ENCODE results near the gene DNAJC9.

Gene DNAJC9

DNA sequence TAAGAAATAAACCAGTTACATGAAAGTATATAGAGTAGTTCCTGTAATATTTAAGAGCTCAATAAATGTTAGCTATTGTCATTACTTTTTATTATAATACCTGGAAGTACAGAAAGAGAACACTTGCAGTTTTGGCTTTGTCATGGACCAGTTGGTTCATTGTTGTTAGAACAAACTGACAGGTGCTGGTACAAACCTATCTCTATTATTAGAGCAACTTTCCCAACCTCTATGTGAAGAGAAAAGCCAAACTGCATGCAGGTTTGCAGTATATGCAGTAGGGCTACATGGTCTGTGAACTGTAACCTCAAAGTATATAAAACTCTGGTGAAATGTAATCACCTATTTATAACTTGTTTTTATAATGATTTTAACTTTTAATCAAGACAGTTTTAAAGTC lies 20.4 kb downstream of the DNAJC9 start:
- Histone ChIP-seq H3K9me2 (replicated peaks; ENCODE audit: control insufficient read depth, low read length) (no peaks in the 10 kb centered on the region), H3K79me2 (ENCODE audit: control insufficient read depth, low read length) (no peaks in the 10 kb centered on the region), H3K4me2 (ENCODE audit: low read length) (no peak overlapping the region), H3K4me1 (ENCODE audit: control insufficient read depth, low read length) (no peaks in the 10 kb centered on the region), H3K36me3 (ENCODE audit: control insufficient read depth, low read length) (no peaks in the 10 kb centered on the region), H3K27me3 (ENCODE audit: control insufficient read depth, low read length) (no peaks in the 10 kb centered on the region), H3F3A (ENCODE audit: control insufficient read depth, insufficient read depth) (no peaks in the 10 kb centered on the region), H3K9me3 (ENCODE audit: control insufficient read depth, insufficient read depth, low read length) (no peaks in the 10 kb centered on the region), H3K4me3 (ENCODE audit: low read length) (no peak overlapping the region), H3K27ac (ENCODE audit: low read depth, low read length) (no peak overlapping the region), H4K20me1 (ENCODE audit: control insufficient read depth, insufficient read depth, low read depth, low read length) (no peaks in the 10 kb centered on the region)
- TF ChIP-seq EZH2phosphoT487 (IDR thresholded peaks at IDR 0.05; ENCODE audit: borderline replicate concordance, low read length), result no peak
- TF ChIP-seq, protein P1, sequence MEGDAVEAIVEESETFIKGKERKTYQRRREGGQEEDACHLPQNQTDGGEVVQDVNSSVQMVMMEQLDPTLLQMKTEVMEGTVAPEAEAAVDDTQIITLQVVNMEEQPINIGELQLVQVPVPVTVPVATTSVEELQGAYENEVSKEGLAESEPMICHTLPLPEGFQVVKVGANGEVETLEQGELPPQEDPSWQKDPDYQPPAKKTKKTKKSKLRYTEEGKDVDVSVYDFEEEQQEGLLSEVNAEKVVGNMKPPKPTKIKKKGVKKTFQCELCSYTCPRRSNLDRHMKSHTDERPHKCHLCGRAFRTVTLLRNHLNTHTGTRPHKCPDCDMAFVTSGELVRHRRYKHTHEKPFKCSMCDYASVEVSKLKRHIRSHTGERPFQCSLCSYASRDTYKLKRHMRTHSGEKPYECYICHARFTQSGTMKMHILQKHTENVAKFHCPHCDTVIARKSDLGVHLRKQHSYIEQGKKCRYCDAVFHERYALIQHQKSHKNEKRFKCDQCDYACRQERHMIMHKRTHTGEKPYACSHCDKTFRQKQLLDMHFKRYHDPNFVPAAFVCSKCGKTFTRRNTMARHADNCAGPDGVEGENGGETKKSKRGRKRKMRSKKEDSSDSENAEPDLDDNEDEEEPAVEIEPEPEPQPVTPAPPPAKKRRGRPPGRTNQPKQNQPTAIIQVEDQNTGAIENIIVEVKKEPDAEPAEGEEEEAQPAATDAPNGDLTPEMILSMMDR (IDR thresholded peaks at IDR 0.05; ENCODE audit: low read depth, low read length, poor library complexity, severe bottlenecking), result no peak

DNA sequence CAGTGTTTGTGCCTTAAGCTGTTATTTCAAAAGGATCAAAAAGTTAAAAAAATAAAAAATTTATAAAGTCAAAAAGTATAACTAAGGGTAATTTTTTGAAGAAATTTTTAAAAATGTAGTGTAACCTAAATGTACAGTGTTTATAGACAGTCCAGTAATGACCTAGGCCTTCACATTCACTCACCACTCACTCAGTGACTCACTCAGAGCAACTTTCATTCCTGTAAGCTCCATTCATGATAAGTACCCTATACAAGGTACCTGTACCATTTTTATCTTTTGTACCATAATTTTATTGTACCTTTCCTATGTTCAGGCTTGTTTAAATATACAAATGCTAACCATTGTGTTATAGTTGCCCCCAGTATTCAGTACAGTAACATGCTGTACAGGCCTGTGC lies 21.5 kb downstream of the DNAJC9 start:
- TF ChIP-seq, protein P1 (IDR thresholded peaks at IDR 0.05; ENCODE audit: low read depth, low read length, poor library complexity, severe bottlenecking), result no peak
- no peak for TF ChIP-seq EZH2phosphoT487 (IDR thresholded peaks at IDR 0.05; ENCODE audit: borderline replicate concordance, low read length)
- no peaks in the 10 kb centered on the region for H3K4me1 ChIP-seq (ENCODE audit: control insufficient read depth, low read length)
- H3K36me3 ChIP-seq (ENCODE audit: control insufficient read depth, low read length), result no peaks in the 10 kb centered on the region
- H3K27ac ChIP-seq (ENCODE audit: low read depth, low read length), result no peak overlapping the region
- H3K4me2 ChIP-seq (ENCODE audit: low read length), result no peak overlapping the region
- no peaks in the 10 kb centered on the region for H4K20me1 ChIP-seq (ENCODE audit: control insufficient read depth, insufficient read depth, low read depth, low read length)
- no peak overlapping the region for H3K4me3 ChIP-seq (ENCODE audit: low read length)
- H3K27me3 ChIP-seq (ENCODE audit: control insufficient read depth, low read length), result no peaks in the 10 kb centered on the region
- H3K9me3 ChIP-seq (ENCODE audit: control insufficient read depth, insufficient read depth, low read length), result no peaks in the 10 kb centered on the region
- no peaks in the 10 kb centered on the region for H3K9me2 ChIP-seq (replicated peaks; ENCODE audit: control insufficient read depth, low read length)
- no peaks in the 10 kb centered on the region for H3F3A ChIP-seq (ENCODE audit: control insufficient read depth, insufficient read depth)
- H3K79me2 ChIP-seq (ENCODE audit: control insufficient read depth, low read length), result no peaks in the 10 kb centered on the region

DNA sequence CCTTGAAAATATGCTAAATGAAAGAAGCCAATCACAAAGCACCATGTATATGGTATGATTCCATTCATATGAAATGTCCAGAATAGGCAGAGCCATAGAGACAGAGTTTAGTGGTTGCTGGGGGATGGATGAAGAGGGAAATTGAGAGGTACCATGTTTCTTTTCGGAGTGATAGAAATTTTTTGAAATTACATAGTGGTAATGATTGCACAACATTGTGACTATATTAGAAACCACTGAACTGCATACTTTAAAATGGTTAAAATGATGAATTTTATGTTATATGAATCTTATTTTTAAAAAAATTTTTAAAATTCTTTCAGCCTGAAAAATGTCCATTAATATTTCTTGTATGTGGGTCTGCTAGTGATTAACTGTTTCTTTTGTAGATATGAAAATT lies 26.1 kb downstream of the DNAJC9 start:
- no peaks in the 10 kb centered on the region for H3K27me3 ChIP-seq (ENCODE audit: control insufficient read depth, low read length)
- no peak overlapping the region for H3K4me2 ChIP-seq (ENCODE audit: low read length)
- no peaks in the 10 kb centered on the region for H4K20me1 ChIP-seq (ENCODE audit: control insufficient read depth, insufficient read depth, low read depth, low read length)
- peaks cover 17% of the 10 kb centered on the region for H3K36me3 ChIP-seq (ENCODE audit: control insufficient read depth, low read length)
- no peak overlapping the region for H3K27ac ChIP-seq (ENCODE audit: low read depth, low read length)
- no peaks in the 10 kb centered on the region for H3F3A ChIP-seq (ENCODE audit: control insufficient read depth, insufficient read depth)
- no peak overlapping the region for H3K4me3 ChIP-seq (ENCODE audit: low read length)
- no peaks in the 10 kb centered on the region for H3K9me3 ChIP-seq (ENCODE audit: control insufficient read depth, insufficient read depth, low read length)
- H3K4me1 ChIP-seq (ENCODE audit: control insufficient read depth, low read length), result no peaks in the 10 kb centered on the region
- TF ChIP-seq, protein P1 (IDR thresholded peaks at IDR 0.05; ENCODE audit: low read depth, low read length, poor library complexity, severe bottlenecking), result no peak
- no peak for TF ChIP-seq EZH2phosphoT487 (IDR thresholded peaks at IDR 0.05; ENCODE audit: borderline replicate concordance, low read length)
- no peaks in the 10 kb centered on the region for H3K9me2 ChIP-seq (replicated peaks; ENCODE audit: control insufficient read depth, low read length)
- no peaks in the 10 kb centered on the region for H3K79me2 ChIP-seq (ENCODE audit: control insufficient read depth, low read length)

DNA sequence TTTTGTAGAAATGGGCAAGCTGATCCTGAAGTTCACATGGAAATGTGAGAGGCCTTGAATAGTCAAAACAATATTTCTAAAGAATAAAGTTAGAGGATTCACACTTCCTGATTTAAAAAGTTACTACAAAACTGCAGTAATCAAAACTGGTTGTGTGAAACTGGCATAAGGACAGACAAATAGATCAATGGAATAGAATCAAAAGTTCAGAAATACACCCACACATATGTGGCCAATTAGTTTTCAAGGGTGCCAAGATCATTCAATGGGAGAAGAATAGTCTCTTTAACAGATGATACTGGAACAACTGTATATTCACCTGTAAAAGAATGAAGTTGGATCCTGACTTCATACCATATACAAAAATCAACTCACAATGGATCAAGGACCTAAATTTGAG lies 27.7 kb downstream of the DNAJC9 start:
- TF ChIP-seq, protein P1 (IDR thresholded peaks at IDR 0.05; ENCODE audit: low read depth, low read length, poor library complexity, severe bottlenecking), result no peak
- TF ChIP-seq EZH2phosphoT487 (IDR thresholded peaks at IDR 0.05; ENCODE audit: borderline replicate concordance, low read length), result no peak
- Histone ChIP-seq H4K20me1 (ENCODE audit: control insufficient read depth, insufficient read depth, low read depth, low read length) (no peaks in the 10 kb centered on the region), H3K4me2 (ENCODE audit: low read length) (no peak overlapping the region), H3K79me2 (ENCODE audit: control insufficient read depth, low read length) (no peaks in the 10 kb centered on the region), H3K4me3 (ENCODE audit: low read length) (no peak overlapping the region), H3K9me3 (ENCODE audit: control insufficient read depth, insufficient read depth, low read length) (no peaks in the 10 kb centered on the region), H3K9me2 (replicated peaks; ENCODE audit: control insufficient read depth, low read length) (no peaks in the 10 kb centered on the region), H3K27ac (ENCODE audit: low read depth, low read length) (no peak overlapping the region), H3K27me3 (ENCODE audit: control insufficient read depth, low read length) (no peaks in the 10 kb centered on the region), H3F3A (ENCODE audit: control insufficient read depth, insufficient read depth) (no peaks in the 10 kb centered on the region), H3K4me1 (ENCODE audit: control insufficient read depth, low read length) (no peaks in the 10 kb centered on the region), H3K36me3 (ENCODE audit: control insufficient read depth, low read length) (peaks cover 17% of the 10 kb centered on the region)

All from DOHH2 (cell line).